Spleen (tissue), 11 donors: ENCODE results near the gene PDGFC. TPM values are rescaled to one million over a fixed set of nuclear protein-coding genes. Genes with fewer than 3 reads are reported as not detected.
A peak's percentile ranks its signal among the peaks of the same experiment; 100 is the strongest.

ENCODE experiments used
- DNase-seq: peaks from one replicate; pipeline ENCODE4 v3.0.0-alpha.2; 2020
- H3K27ac ChIP-seq, 8 donors: fragments of 200-600 bp; sonication (generic) in 7 of 8; 1 replicate in 4 of 8; 2 replicates in 4 of 8; pipeline versions ENCODE4 v1.5.0 to v1.8.0; 2016 to 2021; ENCODE audit warnings: inconsistent platforms in 4 of 8, mild to moderate bottlenecking in 4 of 8, moderate library complexity in 1 of 8
- H3K27me3 ChIP-seq, 7 donors: fragments of 200-600 bp; sonication (generic) in 6 of 7; replicated peaks in 1 of 7; 1 replicate in 4 of 7; 2 replicates in 3 of 7; pipeline versions ENCODE4 v1.5.0 to v1.8.0; 2016 to 2021; ENCODE audit warnings: inconsistent platforms in 3 of 7, mild to moderate bottlenecking in 1 of 7
- H3K36me3 ChIP-seq, 6 donors: fragments of 200-600 bp; sonication (generic) in 5 of 6; 1 replicate in 4 of 6; 2 replicates in 2 of 6; pipeline versions ENCODE4 v1.5.0 to v1.8.0; 2016 to 2021; ENCODE audit warnings: inconsistent platforms in 2 of 6
- H3K4me1 ChIP-seq, 6 donors: fragments of 200-600 bp; sonication (generic) in 5 of 6; 1 replicate in 3 of 6; 2 replicates in 3 of 6; pipeline versions ENCODE4 v1.5.0 to v1.8.0; 2016 to 2021; ENCODE audit warnings: inconsistent platforms in 3 of 6
- H3K4me3 ChIP-seq, 8 donors: fragments of 200-600 bp; sonication (generic) in 7 of 8; 1 replicate in 4 of 8; 2 replicates in 4 of 8; pipeline versions ENCODE4 v1.5.0 to v1.8.0; 2016 to 2021; ENCODE audit warnings: inconsistent platforms in 4 of 8, mild to moderate bottlenecking in 4 of 8, moderate library complexity in 2 of 8
- H3K9me3 ChIP-seq, 8 donors: fragments of 200-600 bp; sonication (generic) in 7 of 8; 1 replicate in 4 of 8; 2 replicates in 4 of 8; pipeline versions ENCODE4 v1.5.0 to v1.8.0; 2016 to 2021; ENCODE audit warnings: inconsistent platforms in 4 of 8
- CTCF ChIP-seq, 11 experiments: fragments of 200-600 bp in 7 of 11; fragments of 450-650 bp in 4 of 11; sonication (generic) in 4 of 11; IDR thresholded peaks in 8 of 11; conservative IDR thresholded peaks in 3 of 11; 1 replicate in 7 of 11; 2 replicates in 4 of 11; pipeline versions ENCODE4 v1.4.0 to v1.8.0; 2016 to 2021; ENCODE audit warnings: antibody characterized with exemption in 11 of 11, inconsistent platforms in 4 of 11, mild to moderate bottlenecking in 1 of 11
- POLR2A ChIP-seq, 3 donors: fragments of 450-650 bp; IDR thresholded peaks; one replicate each; pipeline ENCODE4 v1.5.1; 2017; ENCODE audit warnings: antibody characterized with exemption in 3 of 3, mild to moderate bottlenecking in 1 of 3
- POLR2AphosphoS5 ChIP-seq, 3 donors: sonication (generic); formaldehyde crosslinking; IDR thresholded peaks; one replicate each; pipeline ENCODE4 v1.5.1; 2017; ENCODE audit warnings: antibody characterized with exemption in 3 of 3
- WGBS, 5 donors: extraction: QIAGEN DNeasy Blood & Tissue Kit in 3 of 5; methylation state at CpG; one replicate each; pipeline versions ENCODE4 v1.1.5 to v1.1.7; 2013 to 2018; 5-methylcytosine and 5-hydroxymethylcytosine counted together
- intact Hi-C: fragments of 100-400 bp; cut with DNase I; formaldehyde crosslinking; loops from one replicate; pipeline ENCODE4 v1.15.0; 2023; ENCODE audit warnings: low total_unique reads
- polyA plus RNA-seq, 3 donors: library from polyadenylated mRNA; stranded (reverse); fragments of 200-250 nt; gene quantifications; one replicate each; pipeline ENCODE4 v1.2.1, GENCODE V29; 2013
- total RNA-seq, 7 donors: library from RNA; depleted of rRNA in 3 of 7; stranded (reverse); fragments of >200 nt in 3 of 7; fragmentation: NEBNext Ultra II Directional in 4 of 7; extraction: Animal tissue kit (Norgen Biotek cat#: 25700) in 4 of 7; gene quantifications; one replicate each; pipeline versions ENCODE4 v1.1.0 to v1.2.1, GENCODE V29; 2016 to 2021
- donor health status: healthy with polysubstance abuse.
- donor health status: DM: no; HTN: no; CAD: no; lungs with moderate emphysema.
- donor health status: DM: no; HTN: no; CAD: no.
- donor health status: Bipolar disorder and iron deficiency.
- donor health status: healthy.
- donor health status: DM: no; HTN: no; CAD: no.
- donor health status: DM: yes; HTN: yes; CAD: no.

PDGFC gene
- total and polyA plus RNA-seq, 10 donors, result 1.6 to 24.7 (median 14.8) TPM

GRCh38 chr4:156975686-156976085 lies 4.1 kb upstream of the PDGFC start:
- Histone ChIP-seq H3K27me3 (peaks cover 0 to 32% (median 8%) of the 10 kb centered on the region in 7 donors), H3K4me3 (no peak overlapping the region), H3K36me3 (no peaks in the 10 kb centered on the region), H3K9me3 (no peaks in the 10 kb centered on the region), H3K4me1 (peaks cover 0 to 22% (median 11%) of the 10 kb centered on the region in 6 donors), H3K27ac (no peak overlapping the region)
- WGBS, 5 donors, result 64 to 83% (median 73%) methylated on average over 2 of the region's 2 CpGs
- no peak for TF ChIP-seq POLR2AphosphoS5 (IDR thresholded peaks at IDR 0.05)
- no peak for TF ChIP-seq CTCF (IDR thresholded peaks at IDR 0.05 in 8 of 11, conservative IDR thresholded peaks at IDR 0.05 in 3 of 11)
- no peak for TF ChIP-seq POLR2A (IDR thresholded peaks at IDR 0.05)
- DNase-seq, result no peak
- intact Hi-C loops, result no loop called here

DNA sequence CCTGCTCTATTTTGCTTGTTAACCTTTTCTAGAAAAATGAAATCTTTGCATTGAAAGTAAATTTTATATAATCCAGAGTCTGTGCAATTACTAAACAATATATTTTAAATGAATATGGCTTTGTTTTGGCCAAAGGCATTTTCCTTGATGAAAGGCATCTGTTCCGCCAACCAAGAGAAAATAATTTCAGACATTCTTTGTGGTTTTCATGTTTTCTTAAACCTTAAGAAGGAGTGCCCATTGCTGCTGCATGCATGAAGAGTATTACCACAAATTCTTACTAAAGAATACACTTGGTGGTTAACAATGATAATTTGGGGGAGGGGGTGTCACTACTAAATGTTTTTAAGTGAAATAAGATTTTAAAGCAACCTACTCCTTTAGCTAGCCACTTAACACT lies 2.7 kb upstream of the PDGFC start:
- Histone ChIP-seq H3K27ac (no peak overlapping the region), H3K9me3 (no peaks in the 10 kb centered on the region), H3K36me3 (no peaks in the 10 kb centered on the region), H3K4me1 (peaks cover 0 to 36% (median 15%) of the 10 kb centered on the region in 6 donors), H3K27me3 (peaks cover 0 to 46% (median 11%) of the 10 kb centered on the region in 7 donors), H3K4me3 (no peak overlapping the region)
- DNase-seq, result no peak
- 88 to 95% (median 90%) methylated on average over 1 of the region's 1 CpG for WGBS, 5 donors
- no peak for TF ChIP-seq POLR2A (IDR thresholded peaks at IDR 0.05)
- TF ChIP-seq POLR2AphosphoS5 (IDR thresholded peaks at IDR 0.05), result no peak
- TF ChIP-seq CTCF (IDR thresholded peaks at IDR 0.05 in 8 of 11, conservative IDR thresholded peaks at IDR 0.05 in 3 of 11), result no peak
- intact Hi-C loops, result no loop called here

GRCh38 chr4:156972379-156973015 lies 898 bp upstream of the PDGFC start:
- DNase-seq, result no peak
- H3K9me3 ChIP-seq, result no peaks in the 10 kb centered on the region
- peaks cover 0 to 49% (median 19%) of the 10 kb centered on the region in 6 donors for H3K4me1 ChIP-seq
- WGBS, 5 donors, result 18 to 34% (median 26%) methylated on average over 8 of the region's 8 CpGs
- peaks cover 0 to 55% (median 11%) of the 10 kb centered on the region in 7 donors for H3K27me3 ChIP-seq
- intact Hi-C loops, result no loop called here
- H3K36me3 ChIP-seq, result no peaks in the 10 kb centered on the region
- peak overlapping the region; percentile 17 to 73 (median 50) for H3K4me3 ChIP-seq
- TF ChIP-seq POLR2AphosphoS5 (IDR thresholded peaks at IDR 0.05) (no peak), POLR2A (IDR thresholded peaks at IDR 0.05) (no peak), CTCF (IDR thresholded peaks at IDR 0.05 in 8 of 11, conservative IDR thresholded peaks at IDR 0.05 in 3 of 11) (no peak)
- H3K27ac ChIP-seq, result peak overlapping the region in 5 of 8 donors; percentile 8 to 83 (median 82)

GRCh38 chr4:156971165-156971675 lies 379 bp downstream of the PDGFC start:
- Histone ChIP-seq H3K4me1 (peaks cover 0 to 59% (median 19%) of the 10 kb centered on the region in 6 donors), H3K9me3 (no peaks in the 10 kb centered on the region), H3K27ac (peak overlapping the region in 7 of 8 donors; percentile 29 to 83 (median 65)), H3K27me3 (peaks cover 0 to 55% (median 11%) of the 10 kb centered on the region in 7 donors), H3K4me3 (peak overlapping the region; percentile 17 to 73 (median 50)), H3K36me3 (no peaks in the 10 kb centered on the region)
- intact Hi-C loops, result no loop called here
- DNase-seq, result peak; percentile 78
- 0 to 4% (median 1%) methylated on average over 14 to 51 of the region's 51 CpGs for WGBS, 5 donors
- TF ChIP-seq CTCF (IDR thresholded peaks at IDR 0.05 in 8 of 11, conservative IDR thresholded peaks at IDR 0.05 in 3 of 11), result no peak
- no peak for TF ChIP-seq POLR2A (IDR thresholded peaks at IDR 0.05)
- TF ChIP-seq POLR2AphosphoS5 (IDR thresholded peaks at IDR 0.05), result no peak
